Trophoblast cell (in vitro differentiated cells and primary cell): Measurements from ENCODE around the gene FCN1.

Experiments
- DNase-seq, 2 donors: peaks; one replicate each; pipeline ENCODE4 v3.0.0-alpha.2; 2016
- H2AFZ ChIP-seq: 2 replicates; pipeline ENCODE4 v1.6.1; 2013; ENCODE audit warnings: low read length, moderate library complexity, mild to moderate bottlenecking; ENCODE audit not compliant: insufficient read depth, poor library complexity
- H2AK5ac ChIP-seq: 2 replicates; pipeline ENCODE4 v1.6.1; 2013; ENCODE audit warnings: mild to moderate bottlenecking, low read length
- H2BK120ac ChIP-seq: 2 replicates; pipeline ENCODE4 v1.6.1; 2013; ENCODE audit warnings: low read length, mild to moderate bottlenecking, moderate library complexity; ENCODE audit not compliant: insufficient read depth, poor library complexity
- H2BK12ac ChIP-seq: 2 replicates; pipeline ENCODE4 v1.6.1; 2013; ENCODE audit warnings: mild to moderate bottlenecking, low read length, moderate library complexity
- H2BK5ac ChIP-seq: 2 replicates; pipeline ENCODE4 v1.6.1; 2013; ENCODE audit warnings: low read length, low read depth, moderate library complexity, mild to moderate bottlenecking; ENCODE audit not compliant: poor library complexity
- H3K14ac ChIP-seq: 2 replicates; pipeline ENCODE4 v1.6.1; 2013; ENCODE audit warnings: mild to moderate bottlenecking, low read length
- H3K18ac ChIP-seq: 2 replicates; pipeline ENCODE4 v1.6.1; 2013; ENCODE audit warnings: mild to moderate bottlenecking, low read length
- H3K23ac ChIP-seq: 2 replicates; pipeline ENCODE4 v1.6.1; 2013; ENCODE audit warnings: low read length
- H3K27ac ChIP-seq: 2 replicates; pipeline ENCODE4 v1.5.1; 2013; ENCODE audit warnings: low read depth, mild to moderate bottlenecking, inconsistent platforms, low read length, moderate library complexity
- H3K27me3 ChIP-seq: 2 replicates; pipeline ENCODE4 v1.6.1; 2013; ENCODE audit warnings: inconsistent platforms, mild to moderate bottlenecking, low read length, moderate library complexity; ENCODE audit not compliant: insufficient read depth
- H3K36me3 ChIP-seq, 2 experiments: 1 replicate in 1 of 2; 2 replicates in 1 of 2; pipeline ENCODE4 v1.6.1; 2013; ENCODE audit warnings: low read length in 2 of 2, mild to moderate bottlenecking in 2 of 2, moderate library complexity in 1 of 2; ENCODE audit not compliant: insufficient read depth in 2 of 2, control insufficient read depth in 1 of 2
- H3K4ac ChIP-seq: 2 replicates; pipeline ENCODE4 v1.6.1; 2013; ENCODE audit warnings: low read depth, mild to moderate bottlenecking, low read length, moderate library complexity
- H3K4me1 ChIP-seq, 2 experiments: 1 replicate in 1 of 2; 2 replicates in 1 of 2; pipeline ENCODE4 v1.6.1; 2013; ENCODE audit warnings: low read length in 2 of 2, mild to moderate bottlenecking in 2 of 2, moderate library complexity in 1 of 2; ENCODE audit not compliant: insufficient read depth in 2 of 2, control insufficient read depth in 1 of 2
- H3K4me2 ChIP-seq: 2 replicates; pipeline ENCODE4 v1.6.1; 2013; ENCODE audit warnings: inconsistent platforms, mild to moderate bottlenecking, low read length, moderate library complexity
- H3K4me3 ChIP-seq: 2 replicates; pipeline ENCODE4 v1.5.1; 2013; ENCODE audit warnings: mild to moderate bottlenecking, low read depth, low read length, inconsistent platforms
- H3K79me1 ChIP-seq: one replicate; pipeline ENCODE4 v1.6.1; 2013; ENCODE audit warnings: low read length
- H3K79me2 ChIP-seq: 2 replicates; pipeline ENCODE4 v1.6.1; 2013; ENCODE audit warnings: low read length, mild to moderate bottlenecking; ENCODE audit not compliant: control insufficient read depth, insufficient read depth, poor library complexity
- H3K9ac ChIP-seq: 2 replicates; pipeline ENCODE4 v1.6.1; 2013; ENCODE audit warnings: mild to moderate bottlenecking, low read length
- H3K9me3 ChIP-seq: 2 replicates; pipeline ENCODE4 v1.6.1; 2013; ENCODE audit warnings: low read depth, mild to moderate bottlenecking, control low read depth, inconsistent platforms, low read length; ENCODE audit not compliant: insufficient read depth
- H4K12ac ChIP-seq: 2 replicates; pipeline ENCODE4 v1.6.1; 2013; ENCODE audit warnings: low read depth, mild to moderate bottlenecking, low read length, moderate library complexity
- H4K8ac ChIP-seq: 2 replicates; pipeline ENCODE4 v1.6.1; 2013; ENCODE audit warnings: low read depth, mild to moderate bottlenecking, low read length, moderate library complexity
- H4K91ac ChIP-seq: one replicate; pipeline ENCODE4 v1.6.1; 2013; ENCODE audit warnings: low read depth, mild to moderate bottlenecking, low read length, moderate library complexity
- WGBS: extraction: QIAGEN DNeasy Blood & Tissue Kit; methylation state at CpG from one replicate; pipeline ENCODE4 v1.1.7; 2013; ENCODE audit warnings: missing lambda C conversion rate; ENCODE audit not compliant: insufficient read length, insufficient coverage; ENCODE audit errors: extremely low coverage; 5-methylcytosine and 5-hydroxymethylcytosine counted together

The FCN1 gene

DNA sequence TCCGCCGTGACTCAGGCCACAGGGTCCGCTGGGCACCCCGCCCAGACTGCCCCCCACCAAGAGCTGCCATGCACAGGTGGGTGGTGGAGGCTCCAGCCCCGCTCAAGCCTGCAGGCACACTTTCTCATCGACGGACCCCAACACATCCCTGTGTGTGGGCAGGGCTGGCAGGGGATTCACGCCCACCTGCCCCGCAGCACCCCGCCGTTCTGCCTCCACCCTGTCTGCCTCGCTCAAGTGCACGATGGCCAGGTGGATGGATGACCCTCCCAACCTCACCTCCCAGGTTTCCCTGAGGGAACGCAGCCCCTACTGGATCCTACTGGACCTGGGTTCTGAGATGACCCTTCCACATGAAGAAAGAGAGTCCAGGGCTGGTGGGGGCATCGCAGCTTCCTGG is 26.1 kb upstream of the FCN1 start:
- no peak overlapping the region for H2AK5ac ChIP-seq
- H3K36me3 ChIP-seq: no peaks in the 10 kb centered on the region
- no CpG with 5 or more reads among the region's 15 CpGs for WGBS
- H3K79me2 ChIP-seq: no peaks in the 10 kb centered on the region
- H4K8ac ChIP-seq: no peak overlapping the region
- no peak overlapping the region for H2BK120ac ChIP-seq
- no peaks in the 10 kb centered on the region for H3K4me1 ChIP-seq
- no peak overlapping the region for H2BK12ac ChIP-seq
- no peak overlapping the region for H3K4me2 ChIP-seq
- H3K9ac ChIP-seq: no peak overlapping the region
- no peaks in the 10 kb centered on the region for H3K9me3 ChIP-seq
- H2AFZ ChIP-seq: no peak overlapping the region
- H3K23ac ChIP-seq: no peak overlapping the region
- DNase-seq: no peak
- no peak overlapping the region for H3K27ac ChIP-seq
- H3K79me1 ChIP-seq: no peaks in the 10 kb centered on the region
- H3K14ac ChIP-seq: no peak overlapping the region
- H2BK5ac ChIP-seq: no peak overlapping the region
- H4K12ac ChIP-seq: no peak overlapping the region
- no peak overlapping the region for H3K4ac ChIP-seq
- H3K18ac ChIP-seq: no peak overlapping the region
- no peak overlapping the region for H4K91ac ChIP-seq
- no peaks in the 10 kb centered on the region for H3K27me3 ChIP-seq
- H3K4me3 ChIP-seq: no peak overlapping the region

DNA sequence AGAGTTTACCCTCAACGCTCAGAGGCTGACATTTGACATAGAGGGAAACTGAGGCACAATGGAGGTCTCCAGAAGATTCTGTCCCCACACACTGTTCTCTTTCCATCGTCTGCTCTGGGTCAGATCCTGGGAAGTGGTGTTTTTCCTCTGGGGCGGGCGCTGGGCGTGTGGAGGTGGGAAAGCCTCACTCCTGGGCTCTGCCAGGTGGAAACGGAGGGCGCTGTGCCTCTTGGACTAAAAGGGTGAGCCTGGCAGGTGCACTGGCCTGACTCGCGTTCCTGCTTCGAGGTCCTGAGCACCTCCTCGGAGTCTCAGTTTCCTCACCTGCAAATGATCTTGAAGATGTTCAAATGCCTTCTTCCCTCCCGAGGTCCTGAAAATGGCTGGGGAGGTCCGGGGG is 25.7 kb upstream of the FCN1 start:
- Histone ChIP-seq H2BK5ac (no peak overlapping the region), H3K9ac (no peak overlapping the region), H4K12ac (no peak overlapping the region), H3K27me3 (no peaks in the 10 kb centered on the region), H3K79me1 (no peaks in the 10 kb centered on the region), H3K4ac (no peak overlapping the region), H4K8ac (no peak overlapping the region), H3K4me3 (no peak overlapping the region), H3K79me2 (no peaks in the 10 kb centered on the region), H3K4me2 (no peak overlapping the region), H2AK5ac (no peak overlapping the region), H3K4me1 (no peaks in the 10 kb centered on the region), H3K23ac (no peak overlapping the region), H4K91ac (no peak overlapping the region), H3K27ac (no peak overlapping the region), H3K36me3 (no peaks in the 10 kb centered on the region), H3K14ac (no peak overlapping the region), H3K18ac (no peak overlapping the region), H2AFZ (no peak overlapping the region), H3K9me3 (peaks cover under 1% of the 10 kb centered on the region), H2BK12ac (no peak overlapping the region), H2BK120ac (no peak overlapping the region)
- DNase-seq: no peak
- no CpG with 5 or more reads among the region's 13 CpGs for WGBS

DNA sequence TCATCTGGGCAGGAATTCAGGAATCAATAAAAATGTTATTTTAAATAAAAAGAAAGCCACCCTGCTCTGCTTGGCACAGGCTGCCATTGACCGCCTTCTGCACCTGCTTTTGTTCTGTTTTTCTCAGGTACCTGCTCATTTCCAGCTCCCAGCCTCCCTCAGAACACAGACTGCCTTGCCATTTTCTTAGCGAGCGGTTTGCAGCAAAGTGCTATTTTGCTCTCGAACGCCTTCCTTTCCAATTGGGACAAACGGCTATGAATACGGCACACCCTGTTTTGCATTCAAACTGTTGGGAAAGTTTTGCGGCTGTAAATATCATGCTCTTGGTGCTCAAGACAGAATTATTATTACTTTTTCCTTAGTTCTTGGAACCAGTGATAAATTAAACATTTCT is 25.1 kb upstream of the FCN1 start:
- no peaks in the 10 kb centered on the region for H3K79me2 ChIP-seq
- H4K12ac ChIP-seq: no peak overlapping the region
- H4K91ac ChIP-seq: no peak overlapping the region
- H3K23ac ChIP-seq: no peak overlapping the region
- H3K9ac ChIP-seq: no peak overlapping the region
- WGBS: no CpG with 5 or more reads among the region's 8 CpGs
- H3K79me1 ChIP-seq: no peaks in the 10 kb centered on the region
- H2AK5ac ChIP-seq: no peak overlapping the region
- H3K27ac ChIP-seq: no peak overlapping the region
- no peaks in the 10 kb centered on the region for H3K36me3 ChIP-seq
- H3K18ac ChIP-seq: no peak overlapping the region
- H2BK12ac ChIP-seq: no peak overlapping the region
- H2BK5ac ChIP-seq: no peak overlapping the region
- no peak overlapping the region for H3K4me3 ChIP-seq
- no peak overlapping the region for H4K8ac ChIP-seq
- H3K4me2 ChIP-seq: no peak overlapping the region
- no peak for DNase-seq
- no peaks in the 10 kb centered on the region for H3K4me1 ChIP-seq
- H3K9me3 ChIP-seq: peaks cover 4% of the 10 kb centered on the region
- H3K27me3 ChIP-seq: no peaks in the 10 kb centered on the region
- no peak overlapping the region for H2BK120ac ChIP-seq
- no peak overlapping the region for H3K4ac ChIP-seq
- H2AFZ ChIP-seq: no peak overlapping the region
- H3K14ac ChIP-seq: no peak overlapping the region

DNA sequence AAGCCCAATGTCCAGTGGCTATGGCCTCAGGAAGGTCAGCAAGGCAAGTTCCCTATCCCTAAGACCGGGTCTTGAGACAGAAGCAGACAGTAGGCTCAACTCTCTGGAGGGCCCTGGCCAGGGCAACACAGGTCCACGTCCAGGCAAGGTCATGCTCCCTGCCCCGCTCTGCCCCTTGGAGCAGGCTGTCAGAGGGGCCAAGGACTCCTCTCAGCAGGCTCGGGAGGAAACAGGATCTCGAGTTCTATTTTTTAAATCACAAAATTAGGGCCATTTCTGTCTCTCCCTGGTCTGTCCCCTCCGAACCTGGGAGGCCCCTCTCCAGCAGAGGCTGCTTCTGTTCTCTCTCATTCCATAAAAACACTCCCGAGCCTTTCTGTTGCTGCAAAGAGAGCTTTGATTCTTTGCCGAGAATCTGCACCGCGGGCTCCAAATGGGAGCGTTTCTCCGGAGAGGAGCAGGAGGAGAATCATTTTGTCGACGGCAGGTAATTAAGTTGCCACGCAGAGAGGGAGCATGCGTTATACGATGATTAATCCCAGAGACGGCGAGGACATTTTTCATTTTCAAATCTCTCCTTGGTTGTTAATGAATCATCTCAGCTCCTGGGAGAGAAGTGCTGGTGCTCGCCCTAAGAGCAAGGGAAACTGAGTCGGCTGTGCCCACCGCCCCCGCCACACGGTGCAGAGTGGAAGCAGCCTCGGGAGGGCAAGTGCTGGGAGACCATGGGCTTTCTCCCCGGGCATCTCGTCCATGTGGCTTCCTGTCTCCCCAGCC is 24.5 kb upstream of the FCN1 start:
- Histone ChIP-seq H2BK120ac (no peak overlapping the region), H3K4me1 (no peaks in the 10 kb centered on the region), H3K27ac (no peak overlapping the region), H3K23ac (no peak overlapping the region), H3K36me3 (no peaks in the 10 kb centered on the region), H3K18ac (no peak overlapping the region), H3K4me2 (no peak overlapping the region), H4K8ac (no peak overlapping the region), H2BK5ac (no peak overlapping the region), H3K4me3 (no peak overlapping the region), H2AK5ac (no peak overlapping the region), H4K12ac (no peak overlapping the region), H2AFZ (no peak overlapping the region), H3K79me2 (no peaks in the 10 kb centered on the region), H3K9ac (no peak overlapping the region), H3K79me1 (no peaks in the 10 kb centered on the region), H3K4ac (no peak overlapping the region), H3K27me3 (no peaks in the 10 kb centered on the region), H3K9me3 (peaks cover 4% of the 10 kb centered on the region), H3K14ac (no peak overlapping the region), H2BK12ac (no peak overlapping the region), H4K91ac (no peak overlapping the region)
- WGBS: no CpG with 5 or more reads among the region's 27 CpGs
- no peak for DNase-seq
